Right lobe of liver (tissue), 6 donors: ENCODE results near the gene STX8. TPM values are rescaled to one million over a fixed set of nuclear protein-coding genes. Genes with fewer than 3 reads are reported as not detected.
A peak's percentile ranks its signal among the peaks of the same experiment; 100 is the strongest.

ENCODE experiments used
- ATAC-seq, 4 donors: fragments of 200-7000 bp; cut with Tn5 transposase; one replicate each; pipeline ENCODE4 v1.9.1; 2020; ENCODE audit warnings: mild to moderate bottlenecking in 4 of 4, moderate library complexity in 4 of 4
- DNase-seq, 3 donors: peaks; one replicate each; pipeline ENCODE4 v3.0.0-alpha.2; 2020
- H3K27ac ChIP-seq, 3 donors: fragments of 200-600 bp; one replicate each; pipeline ENCODE4 v1.8.0; 2022
- H3K27me3 ChIP-seq, 2 donors: fragments of 200-600 bp; one replicate each; pipeline ENCODE4 v1.8.0; 2022
- H3K36me3 ChIP-seq, 4 donors: fragments of 200-600 bp; sonication (generic) in 1 of 4; one replicate each; pipeline versions ENCODE4 v1.5.1 to v1.8.0; 2017 to 2022; ENCODE audit warnings: control low read depth in 1 of 4
- H3K4me1 ChIP-seq, 4 donors: fragments of 200-600 bp; sonication (generic) in 1 of 4; one replicate each; pipeline versions ENCODE4 v1.5.1 to v1.8.0; 2017 to 2022; ENCODE audit warnings: control low read depth in 1 of 4
- H3K4me3 ChIP-seq, 3 donors: fragments of 200-600 bp; one replicate each; pipeline ENCODE4 v1.8.0; 2022
- H3K9me3 ChIP-seq, 4 donors: fragments of 200-600 bp; sonication (generic) in 1 of 4; one replicate each; pipeline versions ENCODE4 v1.5.1 to v1.8.0; 2017 to 2022; ENCODE audit warnings: control low read depth in 1 of 4
- CTCF ChIP-seq, 4 donors: fragments of 200-600 bp in 3 of 4; fragments of 450-650 bp in 1 of 4; IDR thresholded peaks; one replicate each; pipeline versions ENCODE4 v1.5.1 to v1.8.0; 2016 to 2022; ENCODE audit warnings: antibody characterized with exemption in 4 of 4, mild to moderate bottlenecking in 2 of 4
- POLR2A ChIP-seq: fragments of 450-650 bp; IDR thresholded peaks from one replicate; pipeline ENCODE4 v1.6.1; 2017; ENCODE audit warnings: antibody characterized with exemption, mild to moderate bottlenecking
- WGBS: methylation state at CpG from one replicate; pipeline ENCODE4 v1.1.6; 2018; ENCODE audit warnings: low coverage, low lambda C conversion rate; ENCODE audit not compliant: insufficient coverage; ENCODE audit errors: missing lambda C conversion rate; 5-methylcytosine and 5-hydroxymethylcytosine counted together
- intact Hi-C, 2 donors: fragments of 100-400 bp; cut with DNase I; formaldehyde crosslinking; loops; one replicate each; pipeline versions ENCODE4 v1.11.2 to v1.14.1; 2022
- total RNA-seq, 6 experiments: library from RNA; depleted of rRNA in 2 of 6; stranded (reverse); fragments of >200 nt in 2 of 6; fragmentation: NEBNext Ultra II Directional in 3 of 6; extraction: Animal tissue kit (Norgen Biotek cat#: 25700) in 3 of 6; gene quantifications; one replicate each; pipeline versions ENCODE4 v1.1.0 to v1.2.4, GENCODE V29; 2016 to 2023
- donor health status: DM: no; HTN: yes; CAD: no.
- donor health status: DM: no; HTN: no; CAD: no.
- donor health status: DM: no; HTN: no; CAD: no.
- donor health status: DM: no; HTN: yes; CAD: no.
- donor health status: DM: no; HTN: yes; CAD: no.

The STX8 gene
- total RNA-seq, 6 experiments from 2014 or later: 20.6 to 35.3 (median 27.7) TPM

GRCh38 chr17:9529033-9529700 is 46.5 kb downstream of the STX8 start:
- no peaks in the 10 kb centered on the region for H3K36me3 ChIP-seq
- TF ChIP-seq POLR2A: no peak
- TF ChIP-seq CTCF (IDR thresholded peaks at IDR 0.05): peak; percentile 19 to 38 (median 26)
- H3K4me3 ChIP-seq: no peak overlapping the region
- no peak overlapping the region for H3K27ac ChIP-seq
- DNase-seq (no peak), ATAC-seq (peak in 1 of 4 donors; percentile 38)
- WGBS: 77% methylated on average over 2 of the region's 5 CpGs
- no peaks in the 10 kb centered on the region for H3K27me3 ChIP-seq
- no peaks in the 10 kb centered on the region for H3K4me1 ChIP-seq
- no peaks in the 10 kb centered on the region for H3K9me3 ChIP-seq
- intact Hi-C loops: loop anchor here in 1 of 2 donors (10.0 kb wide), 1 partner anchor 534 kb away; no protein-coding TSS in a partner anchor

- Histone ChIP-seq H3K27me3 (no peaks in the 10 kb centered on the region), H3K27ac (no peak overlapping the region), H3K4me1 (no peaks in the 10 kb centered on the region), H3K4me3 (no peak overlapping the region), H3K9me3 (no peaks in the 10 kb centered on the region), H3K36me3 (no peaks in the 10 kb centered on the region)
- TF ChIP-seq POLR2A (no peak), CTCF (IDR thresholded peaks at IDR 0.05) (no peak)
- intact Hi-C loops: loop anchor here in 1 of 2 donors (10.0 kb wide), 1 partner anchor 533 kb away; no protein-coding TSS in a partner anchor
- WGBS: 72% methylated on average over 3 of the region's 3 CpGs
- ATAC-seq: no peak
- no peak for DNase-seq
These were observed 47.8 kb downstream of the STX8 start for GRCh38 chr17:9527788-9528187.

- H3K27ac ChIP-seq: no peak overlapping the region
- TF ChIP-seq CTCF (IDR thresholded peaks at IDR 0.05): peak; percentile 39 to 60 (median 49)
- no peak for TF ChIP-seq POLR2A
- no peak overlapping the region for H3K4me3 ChIP-seq
- intact Hi-C loops: loop anchor here in 1 of 2 donors (10.0 kb wide), 1 partner anchor 527 kb away; no protein-coding TSS in a partner anchor
- DNase-seq (no peak), ATAC-seq (peak; percentile 53 to 75 (median 68))
- H3K4me1 ChIP-seq: no peaks in the 10 kb centered on the region
- WGBS: 48% methylated on average over 4 of the region's 4 CpGs
- H3K9me3 ChIP-seq: no peaks in the 10 kb centered on the region
- H3K27me3 ChIP-seq: no peaks in the 10 kb centered on the region
- H3K36me3 ChIP-seq: no peaks in the 10 kb centered on the region
These were observed 53.5 kb downstream of the STX8 start for GRCh38 chr17:9522074-9522473.

GRCh38 chr17:9521062-9521461 is 54.6 kb downstream of the STX8 start:
- ATAC-seq (peak in 1 of 4 donors; percentile 21), DNase-seq (no peak)
- Histone ChIP-seq H3K27ac (no peak overlapping the region), H3K27me3 (no peaks in the 10 kb centered on the region), H3K9me3 (no peaks in the 10 kb centered on the region), H3K4me3 (no peak overlapping the region), H3K36me3 (no peaks in the 10 kb centered on the region), H3K4me1 (no peaks in the 10 kb centered on the region)
- no peak for TF ChIP-seq CTCF (IDR thresholded peaks at IDR 0.05)
- no peak for TF ChIP-seq POLR2A
- WGBS: 65% methylated on average over 4 of the region's 4 CpGs
- intact Hi-C loops: loop anchor here in 1 of 2 donors (10.0 kb wide), 1 partner anchor 526 kb away; no protein-coding TSS in a partner anchor
